ENCODE data around the gene C1QTNF12. TPM values are rescaled to one million over a fixed set of nuclear protein-coding genes. Genes with fewer than 3 reads are reported as not detected.
A peak's percentile ranks its signal among the peaks of the same experiment; 100 is the strongest.

The C1QTNF12 gene
- total RNA-seq, 1 experiment from 2014 or later = 2.2 TPM

- H3K36me3 ChIP-seq (ENCODE audit: insufficient read depth, low read length) = no peaks in the 10 kb centered on the region
- H3K4me1 ChIP-seq (ENCODE audit: low read length) = peaks cover 5% of the 10 kb centered on the region
- H3K27me3 ChIP-seq (ENCODE audit: low read length) = no peaks in the 10 kb centered on the region
- no peak within 1 kb of the TSS for H3K9ac ChIP-seq (ENCODE audit: low read length)
- no peak within 1 kb of the TSS for H3K4me3 ChIP-seq (ENCODE audit: low read length)
- DNase-seq = no peak
- H2AFZ ChIP-seq (ENCODE audit: low read length) = no peak within 1 kb of the TSS
- no peak within 1 kb of the TSS for H3K27ac ChIP-seq (ENCODE audit: low read length)
- peaks cover 20% of the 10 kb centered on the region; the same call in 1 of the 2 replicates for H4K20me1 ChIP-seq (ENCODE audit: insufficient read depth, low read depth, low read length)
- no peaks in the 10 kb centered on the region for H3K9me3 ChIP-seq (ENCODE audit: low read length)
- no peak within 1 kb of the TSS for H3K4me2 ChIP-seq (ENCODE audit: low read depth, low read length, poor library complexity, severe bottlenecking)
- no peaks in the 10 kb centered on the region for H3K79me2 ChIP-seq (ENCODE audit: low read length)
- no peaks in the 10 kb centered on the region for H3K9me2 ChIP-seq (replicated peaks; ENCODE audit: insufficient read depth, low read length)
These were observed 32.9 kb downstream of the C1QTNF12 start, which contains the start of gene TNFRSF4 for GRCh38 chr1:1213345-1214265. Gene TNFRSF4, minus strand, starts transcription at chr1:1214153. Its CDS starts 26 bp downstream, at chr1:1214127.

- no peak overlapping the region for H3K4me3 ChIP-seq (ENCODE audit: low read length)
- H3K9me2 ChIP-seq (replicated peaks; ENCODE audit: insufficient read depth, low read length) = no peaks in the 10 kb centered on the region
- no peaks in the 10 kb centered on the region for H3K79me2 ChIP-seq (ENCODE audit: low read length)
- H3K9me3 ChIP-seq (ENCODE audit: low read length) = no peaks in the 10 kb centered on the region
- no peak overlapping the region for H3K4me2 ChIP-seq (ENCODE audit: low read depth, low read length, poor library complexity, severe bottlenecking)
- no peak overlapping the region for H2AFZ ChIP-seq (ENCODE audit: low read length)
- no peaks in the 10 kb centered on the region for H3K27me3 ChIP-seq (ENCODE audit: low read length)
- no peaks in the 10 kb centered on the region for H3K36me3 ChIP-seq (ENCODE audit: insufficient read depth, low read length)
- DNase-seq = no peak
- peaks cover 20% of the 10 kb centered on the region; the same call in 1 of the 2 replicates for H4K20me1 ChIP-seq (ENCODE audit: insufficient read depth, low read depth, low read length)
- H3K27ac ChIP-seq (ENCODE audit: low read length) = no peak overlapping the region
- no peak overlapping the region for H3K9ac ChIP-seq (ENCODE audit: low read length)
- H3K4me1 ChIP-seq (ENCODE audit: low read length) = peaks cover 11% of the 10 kb centered on the region
These were observed 33.7 kb downstream of the C1QTNF12 start for GRCh38 chr1:1212780-1213344.

DNA sequence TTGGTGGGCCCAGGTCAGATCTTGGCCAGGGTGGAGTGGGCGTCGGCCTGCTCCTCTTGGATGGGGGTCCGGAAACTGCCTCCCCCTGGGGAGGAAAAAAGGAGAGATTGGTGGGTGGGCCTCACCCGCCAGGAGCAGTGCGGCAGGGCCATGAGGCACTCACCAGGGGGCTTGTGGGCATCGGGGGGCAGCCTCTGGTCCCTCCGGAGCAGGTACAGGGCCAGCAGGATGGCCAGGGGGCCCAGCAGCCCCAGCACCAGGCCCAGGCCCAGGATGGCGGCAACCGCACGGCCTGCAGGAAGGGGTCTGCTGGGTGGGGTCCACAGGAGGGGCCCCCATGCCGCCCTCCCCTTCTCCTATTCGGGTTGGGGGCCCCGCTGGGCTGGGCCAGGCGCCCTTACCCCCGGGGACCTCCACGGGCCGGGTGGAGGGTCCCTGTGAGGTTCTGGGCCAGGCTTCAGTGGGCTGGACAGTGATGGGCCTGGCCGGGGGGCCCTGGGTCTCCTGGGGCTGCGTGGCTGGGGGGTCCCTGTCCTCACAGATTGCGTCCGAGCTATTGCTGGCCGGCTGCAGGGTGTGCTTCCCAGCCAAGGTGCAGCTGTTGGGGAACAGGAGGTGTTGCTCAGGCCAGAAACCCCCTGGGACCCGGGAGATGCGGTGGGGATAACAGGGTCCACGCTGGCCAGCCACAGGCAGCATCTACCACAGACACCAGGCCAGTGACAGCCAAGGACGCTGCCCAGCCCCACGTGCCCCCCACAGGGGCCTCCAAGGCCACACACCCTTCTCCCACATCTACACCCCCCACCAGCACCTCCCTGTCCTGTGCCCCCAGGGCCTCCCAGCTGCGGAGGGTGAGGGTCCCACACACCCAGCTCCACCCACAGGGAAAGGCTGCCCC lies 34.7 kb downstream of the C1QTNF12 start:
- Histone ChIP-seq H4K20me1 (ENCODE audit: insufficient read depth, low read depth, low read length) (peaks cover 29% of the 10 kb centered on the region; the same call in 1 of the 2 replicates), H3K9me3 (ENCODE audit: low read length) (no peaks in the 10 kb centered on the region), H3K4me1 (ENCODE audit: low read length) (peaks cover 16% of the 10 kb centered on the region), H3K36me3 (ENCODE audit: insufficient read depth, low read length) (no peaks in the 10 kb centered on the region), H3K27ac (ENCODE audit: low read length) (no peak overlapping the region), H3K9ac (ENCODE audit: low read length) (no peak overlapping the region), H3K4me3 (ENCODE audit: low read length) (no peak overlapping the region), H3K9me2 (replicated peaks; ENCODE audit: insufficient read depth, low read length) (no peaks in the 10 kb centered on the region), H2AFZ (ENCODE audit: low read length) (no peak overlapping the region), H3K79me2 (ENCODE audit: low read length) (no peaks in the 10 kb centered on the region), H3K4me2 (ENCODE audit: low read depth, low read length, poor library complexity, severe bottlenecking) (no peak overlapping the region), H3K27me3 (ENCODE audit: low read length) (no peaks in the 10 kb centered on the region)
- DNase-seq = no peak

- no peak overlapping the region for H3K4me3 ChIP-seq (ENCODE audit: low read length)
- H2AFZ ChIP-seq (ENCODE audit: low read length) = no peak overlapping the region
- no peak overlapping the region for H3K4me2 ChIP-seq (ENCODE audit: low read depth, low read length, poor library complexity, severe bottlenecking)
- no peak overlapping the region for H3K27ac ChIP-seq (ENCODE audit: low read length)
- H3K4me1 ChIP-seq (ENCODE audit: low read length) = peaks cover 24% of the 10 kb centered on the region
- H3K36me3 ChIP-seq (ENCODE audit: insufficient read depth, low read length) = no peaks in the 10 kb centered on the region
- peaks cover 29% of the 10 kb centered on the region; the same call in 1 of the 2 replicates for H4K20me1 ChIP-seq (ENCODE audit: insufficient read depth, low read depth, low read length)
- no peaks in the 10 kb centered on the region for H3K27me3 ChIP-seq (ENCODE audit: low read length)
- H3K9me3 ChIP-seq (ENCODE audit: low read length) = no peaks in the 10 kb centered on the region
- H3K79me2 ChIP-seq (ENCODE audit: low read length) = no peaks in the 10 kb centered on the region
- H3K9me2 ChIP-seq (replicated peaks; ENCODE audit: insufficient read depth, low read length) = no peaks in the 10 kb centered on the region
- no peak for DNase-seq
- H3K9ac ChIP-seq (ENCODE audit: low read length) = no peak overlapping the region
These were observed 35.6 kb downstream of the C1QTNF12 start for GRCh38 chr1:1210726-1211540.

DNA sequence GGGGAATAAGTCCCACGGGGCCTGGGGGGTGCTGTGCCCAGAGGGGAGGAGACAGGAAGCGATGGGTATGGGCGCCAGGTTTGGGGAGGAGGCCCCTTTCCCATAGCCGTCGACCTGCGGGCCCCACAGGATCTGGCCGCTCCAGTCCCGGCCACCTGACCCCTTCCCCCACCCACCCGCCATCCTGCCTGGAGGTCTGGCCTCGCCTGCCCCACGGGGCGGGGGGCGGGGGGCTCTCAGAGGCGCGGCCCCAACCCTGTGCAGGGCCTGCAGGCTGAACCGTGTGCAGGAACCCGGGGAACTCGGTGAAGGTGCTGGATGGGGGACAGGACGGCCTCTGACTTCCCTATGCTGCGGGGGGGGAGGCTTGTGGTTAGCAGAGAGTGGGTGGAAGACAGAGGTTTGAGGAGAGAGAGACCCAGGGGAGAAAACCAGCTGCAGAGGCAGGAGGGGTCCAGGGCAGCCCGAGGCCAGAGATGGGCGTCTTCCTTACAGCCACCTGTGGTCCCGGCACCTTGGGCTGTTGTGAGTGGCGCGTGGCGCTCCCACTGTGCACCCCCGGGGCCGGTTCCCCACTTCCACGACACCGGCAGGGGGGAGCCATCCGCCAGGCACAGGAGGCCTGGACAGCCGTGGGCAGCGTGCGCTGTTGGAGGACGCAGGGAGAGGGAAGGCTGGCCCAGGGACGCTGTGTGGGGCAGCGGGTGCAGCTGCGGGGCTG lies 37.6 kb downstream of the C1QTNF12 start:
- H3K27ac ChIP-seq (ENCODE audit: low read length) = no peak overlapping the region
- peaks cover 18% of the 10 kb centered on the region; the same call in 1 of the 2 replicates for H4K20me1 ChIP-seq (ENCODE audit: insufficient read depth, low read depth, low read length)
- DNase-seq = peak; percentile 57
- no peaks in the 10 kb centered on the region for H3K27me3 ChIP-seq (ENCODE audit: low read length)
- peaks cover 29% of the 10 kb centered on the region for H3K4me1 ChIP-seq (ENCODE audit: low read length)
- H3K9me3 ChIP-seq (ENCODE audit: low read length) = no peaks in the 10 kb centered on the region
- H3K9me2 ChIP-seq (replicated peaks; ENCODE audit: insufficient read depth, low read length) = no peaks in the 10 kb centered on the region
- no peak overlapping the region for H3K4me3 ChIP-seq (ENCODE audit: low read length)
- no peak overlapping the region for H3K9ac ChIP-seq (ENCODE audit: low read length)
- no peak overlapping the region for H2AFZ ChIP-seq (ENCODE audit: low read length)
- no peaks in the 10 kb centered on the region for H3K79me2 ChIP-seq (ENCODE audit: low read length)
- no peaks in the 10 kb centered on the region for H3K36me3 ChIP-seq (ENCODE audit: insufficient read depth, low read length)
- no peak overlapping the region for H3K4me2 ChIP-seq (ENCODE audit: low read depth, low read length, poor library complexity, severe bottlenecking)

- no peak overlapping the region for H3K9ac ChIP-seq (ENCODE audit: low read length)
- H3K9me3 ChIP-seq (ENCODE audit: low read length) = no peaks in the 10 kb centered on the region
- H3K79me2 ChIP-seq (ENCODE audit: low read length) = no peaks in the 10 kb centered on the region
- no peak overlapping the region for H2AFZ ChIP-seq (ENCODE audit: low read length)
- H3K27ac ChIP-seq (ENCODE audit: low read length) = no peak overlapping the region
- peaks cover 29% of the 10 kb centered on the region for H3K4me1 ChIP-seq (ENCODE audit: low read length)
- no peaks in the 10 kb centered on the region for H3K9me2 ChIP-seq (replicated peaks; ENCODE audit: insufficient read depth, low read length)
- peaks cover 18% of the 10 kb centered on the region; the same call in 1 of the 2 replicates for H4K20me1 ChIP-seq (ENCODE audit: insufficient read depth, low read depth, low read length)
- H3K4me3 ChIP-seq (ENCODE audit: low read length) = no peak overlapping the region
- no peak for DNase-seq
- no peak overlapping the region for H3K4me2 ChIP-seq (ENCODE audit: low read depth, low read length, poor library complexity, severe bottlenecking)
- H3K36me3 ChIP-seq (ENCODE audit: insufficient read depth, low read length) = no peaks in the 10 kb centered on the region
- H3K27me3 ChIP-seq (ENCODE audit: low read length) = no peaks in the 10 kb centered on the region
These were observed 39.0 kb downstream of the C1QTNF12 start for GRCh38 chr1:1207571-1207892.

- Histone ChIP-seq H3K4me1 (ENCODE audit: low read length) (peaks cover 29% of the 10 kb centered on the region), H3K9ac (ENCODE audit: low read length) (no peak overlapping the region), H3K27me3 (ENCODE audit: low read length) (no peaks in the 10 kb centered on the region), H3K9me3 (ENCODE audit: low read length) (no peaks in the 10 kb centered on the region), H3K79me2 (ENCODE audit: low read length) (no peaks in the 10 kb centered on the region), H2AFZ (ENCODE audit: low read length) (no peak overlapping the region), H3K9me2 (replicated peaks; ENCODE audit: insufficient read depth, low read length) (no peaks in the 10 kb centered on the region), H4K20me1 (ENCODE audit: insufficient read depth, low read depth, low read length) (peaks cover 18% of the 10 kb centered on the region; the same call in 1 of the 2 replicates), H3K4me2 (ENCODE audit: low read depth, low read length, poor library complexity, severe bottlenecking) (peak overlapping the region; percentile 70), H3K36me3 (ENCODE audit: insufficient read depth, low read length) (no peaks in the 10 kb centered on the region), H3K27ac (ENCODE audit: low read length) (no peak overlapping the region), H3K4me3 (ENCODE audit: low read length) (peak overlapping the region; percentile 53; the same call in 1 of the 2 replicates)
- DNase-seq = no peak
These were observed 39.5 kb downstream of the C1QTNF12 start for GRCh38 chr1:1206966-1207531.
